ENCODE results near the gene WDR91.

The WDR91 gene

GRCh38 chr7:135197343-135197742 lies 14.0 kb downstream of the WDR91 start:
- no peak for DNase-seq

- DNase-seq = no peak
Measured at GRCh38 chr7:135195968-135196629, 15.2 kb downstream of the WDR91 start.

- DNase-seq = no peak
Measured at GRCh38 chr7:135195156-135195555, 16.2 kb downstream of the WDR91 start.

- DNase-seq = no peak
Measured at GRCh38 chr7:135194494-135195095, 16.7 kb downstream of the WDR91 start.

- no peak for DNase-seq
Measured at GRCh38 chr7:135193615-135194081, 17.7 kb downstream of the WDR91 start.

- no peak for DNase-seq
Measured at GRCh38 chr7:135192914-135193536, 18.3 kb downstream of the WDR91 start.

- DNase-seq = no peak
Measured at GRCh38 chr7:135190703-135191102, 20.6 kb downstream of the WDR91 start.

GRCh38 chr7:135189961-135190360 lies 21.4 kb downstream of the WDR91 start:
- no peak for DNase-seq

- no peak for DNase-seq
Measured at GRCh38 chr7:135189221-135189662, 22.1 kb downstream of the WDR91 start.

GRCh38 chr7:135188298-135188984 lies 22.9 kb downstream of the WDR91 start:
- DNase-seq = no peak

GRCh38 chr7:135186841-135187253 lies 24.5 kb downstream of the WDR91 start:
- no peak for DNase-seq

- no peak for DNase-seq
Measured at GRCh38 chr7:135186261-135186540, 25.1 kb downstream of the WDR91 start.

- DNase-seq = no peak
Measured at GRCh38 chr7:135185471-135186260, 25.7 kb downstream of the WDR91 start.

- DNase-seq = no peak
Measured at GRCh38 chr7:135184254-135184841, 27.0 kb downstream of the WDR91 start.

- DNase-seq = no peak
Measured at GRCh38 chr7:135183478-135183877, 27.8 kb downstream of the WDR91 start.

GRCh38 chr7:135181929-135182678 lies 29.2 kb downstream of the WDR91 start:
- no peak for DNase-seq

- no peak for DNase-seq
Measured at GRCh38 chr7:135181261-135181928, 29.9 kb downstream of the WDR91 start.

GRCh38 chr7:135180122-135180521 lies 31.2 kb downstream of the WDR91 start:
- DNase-seq = no peak

GRCh38 chr7:135179321-135179925 lies 31.9 kb downstream of the WDR91 start:
- DNase-seq = no peak

GRCh38 chr7:135178364-135178763 lies 33.0 kb downstream of the WDR91 start:
- DNase-seq = no peak

Data from activated T-cell treated with anti-CD3 and anti-CD28 coated beads, Interleukin-2, amount 50 U/mL, for 1 hour (primary cell).